ENCODE data around the gene TSPO2.

GRCh38 chr6:41043151-41043550, 884 bp downstream of the TSPO2 start:
- no peak for TF ChIP-seq CTCF (IDR thresholded peaks at IDR 0.05)
- no peak for TF ChIP-seq EZH2phosphoT487 (IDR thresholded peaks at IDR 0.05)
- TF ChIP-seq EZH2 (IDR thresholded peaks at IDR 0.05), result no peak

Measured in neural progenitor cell (in vitro differentiated cells).